Fibroblast of lung (primary cell): ENCODE results near the gene NEGR1.

Experiments
- EZH2 ChIP-seq: IDR thresholded peaks from 2 replicates; pipeline ENCODE4 v1.5.1; 2012; ENCODE audit warnings: low read length, control low read depth, mild to moderate bottlenecking; ENCODE audit errors: missing control alignments
- TF ChIP-seq, protein P1 (sequence below), 2 donors: IDR thresholded peaks in 1 of 2; conservative IDR thresholded peaks in 1 of 2; 1 replicate in 1 of 2; 2 replicates in 1 of 2; pipeline ENCODE4 v1.5.1; 2011 to 2012; ENCODE audit warnings: low read length in 2 of 2, control low read depth in 1 of 2, inconsistent platforms in 1 of 2, low read depth in 1 of 2, mild to moderate bottlenecking in 1 of 2

DNA sequence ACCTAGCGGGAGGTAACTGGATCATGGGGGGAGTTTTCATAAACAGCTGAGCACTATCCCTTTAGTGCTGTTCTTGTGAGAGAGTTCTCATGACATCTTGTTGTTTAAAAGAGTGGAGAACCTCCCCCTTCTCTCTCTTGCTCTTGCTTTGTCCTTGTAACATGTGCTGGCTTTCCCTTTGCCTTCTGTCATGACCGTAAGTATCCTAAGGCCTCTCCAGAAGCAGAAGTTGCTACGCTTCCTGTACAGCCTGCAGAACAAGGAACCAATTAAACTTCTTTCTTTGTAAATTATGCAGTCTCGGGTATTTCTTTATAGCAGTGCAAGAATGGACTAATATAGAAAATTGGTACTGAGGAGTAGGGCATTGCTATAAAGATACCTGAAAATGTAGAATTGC lies 515.6 kb downstream of the NEGR1 start:
- TF ChIP-seq, protein P1, sequence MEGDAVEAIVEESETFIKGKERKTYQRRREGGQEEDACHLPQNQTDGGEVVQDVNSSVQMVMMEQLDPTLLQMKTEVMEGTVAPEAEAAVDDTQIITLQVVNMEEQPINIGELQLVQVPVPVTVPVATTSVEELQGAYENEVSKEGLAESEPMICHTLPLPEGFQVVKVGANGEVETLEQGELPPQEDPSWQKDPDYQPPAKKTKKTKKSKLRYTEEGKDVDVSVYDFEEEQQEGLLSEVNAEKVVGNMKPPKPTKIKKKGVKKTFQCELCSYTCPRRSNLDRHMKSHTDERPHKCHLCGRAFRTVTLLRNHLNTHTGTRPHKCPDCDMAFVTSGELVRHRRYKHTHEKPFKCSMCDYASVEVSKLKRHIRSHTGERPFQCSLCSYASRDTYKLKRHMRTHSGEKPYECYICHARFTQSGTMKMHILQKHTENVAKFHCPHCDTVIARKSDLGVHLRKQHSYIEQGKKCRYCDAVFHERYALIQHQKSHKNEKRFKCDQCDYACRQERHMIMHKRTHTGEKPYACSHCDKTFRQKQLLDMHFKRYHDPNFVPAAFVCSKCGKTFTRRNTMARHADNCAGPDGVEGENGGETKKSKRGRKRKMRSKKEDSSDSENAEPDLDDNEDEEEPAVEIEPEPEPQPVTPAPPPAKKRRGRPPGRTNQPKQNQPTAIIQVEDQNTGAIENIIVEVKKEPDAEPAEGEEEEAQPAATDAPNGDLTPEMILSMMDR (conservative IDR thresholded peaks at IDR 0.05 in 1 of 2, IDR thresholded peaks at IDR 0.05 in 1 of 2; ENCODE audit: low read depth in 1 of 2, low read length in 2 of 2) = no peak
- TF ChIP-seq EZH2 = no peak
